ENCODE measurements around the gene OLIG1. TPM values are rescaled to one million over a fixed set of nuclear protein-coding genes. Genes with fewer than 3 reads are reported as not detected.

OLIG1 gene
- total and polyA plus RNA-seq, 2 of the 13 experiments (the other 11 are each of a cell fraction or from before 2014, with no cell fraction given) = not detected

DNA sequence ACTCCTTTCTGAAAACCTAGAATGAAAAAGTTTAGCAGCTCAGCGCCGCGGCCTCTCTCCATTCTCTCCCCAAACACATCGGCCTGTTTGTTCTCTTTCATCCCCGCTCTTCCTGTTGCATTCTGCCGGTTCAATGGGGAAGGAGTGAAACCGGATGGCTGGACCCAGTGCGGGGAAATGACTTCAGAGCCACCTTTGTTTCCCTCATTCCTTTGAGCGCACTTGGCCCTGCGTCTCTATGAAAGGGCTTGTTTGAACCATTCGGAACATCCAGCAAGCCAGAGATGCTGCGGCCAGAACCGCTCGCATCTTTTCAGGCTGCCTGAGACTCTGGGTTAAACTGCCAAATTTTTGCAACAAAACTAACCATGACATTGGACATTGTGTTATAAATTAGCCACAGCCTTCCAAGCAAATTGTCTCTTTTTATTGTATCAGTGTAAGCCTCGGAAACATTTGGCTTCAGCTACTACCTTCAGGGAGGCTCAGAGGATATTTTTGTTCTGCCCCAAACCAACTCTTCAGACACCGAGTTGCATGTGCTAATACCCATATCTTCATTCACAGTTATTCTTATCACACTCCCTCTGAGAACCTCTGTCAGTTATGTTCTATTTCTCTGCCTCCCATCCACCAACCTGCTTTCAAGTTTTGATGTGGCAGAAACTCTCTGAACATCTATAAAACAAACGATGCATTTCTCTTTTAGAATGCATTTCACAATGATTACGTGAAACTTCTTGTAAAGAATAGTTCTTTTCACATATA, 5.1 kb upstream of the OLIG1 start (continued):
- TF ChIP-seq, protein P1, sequence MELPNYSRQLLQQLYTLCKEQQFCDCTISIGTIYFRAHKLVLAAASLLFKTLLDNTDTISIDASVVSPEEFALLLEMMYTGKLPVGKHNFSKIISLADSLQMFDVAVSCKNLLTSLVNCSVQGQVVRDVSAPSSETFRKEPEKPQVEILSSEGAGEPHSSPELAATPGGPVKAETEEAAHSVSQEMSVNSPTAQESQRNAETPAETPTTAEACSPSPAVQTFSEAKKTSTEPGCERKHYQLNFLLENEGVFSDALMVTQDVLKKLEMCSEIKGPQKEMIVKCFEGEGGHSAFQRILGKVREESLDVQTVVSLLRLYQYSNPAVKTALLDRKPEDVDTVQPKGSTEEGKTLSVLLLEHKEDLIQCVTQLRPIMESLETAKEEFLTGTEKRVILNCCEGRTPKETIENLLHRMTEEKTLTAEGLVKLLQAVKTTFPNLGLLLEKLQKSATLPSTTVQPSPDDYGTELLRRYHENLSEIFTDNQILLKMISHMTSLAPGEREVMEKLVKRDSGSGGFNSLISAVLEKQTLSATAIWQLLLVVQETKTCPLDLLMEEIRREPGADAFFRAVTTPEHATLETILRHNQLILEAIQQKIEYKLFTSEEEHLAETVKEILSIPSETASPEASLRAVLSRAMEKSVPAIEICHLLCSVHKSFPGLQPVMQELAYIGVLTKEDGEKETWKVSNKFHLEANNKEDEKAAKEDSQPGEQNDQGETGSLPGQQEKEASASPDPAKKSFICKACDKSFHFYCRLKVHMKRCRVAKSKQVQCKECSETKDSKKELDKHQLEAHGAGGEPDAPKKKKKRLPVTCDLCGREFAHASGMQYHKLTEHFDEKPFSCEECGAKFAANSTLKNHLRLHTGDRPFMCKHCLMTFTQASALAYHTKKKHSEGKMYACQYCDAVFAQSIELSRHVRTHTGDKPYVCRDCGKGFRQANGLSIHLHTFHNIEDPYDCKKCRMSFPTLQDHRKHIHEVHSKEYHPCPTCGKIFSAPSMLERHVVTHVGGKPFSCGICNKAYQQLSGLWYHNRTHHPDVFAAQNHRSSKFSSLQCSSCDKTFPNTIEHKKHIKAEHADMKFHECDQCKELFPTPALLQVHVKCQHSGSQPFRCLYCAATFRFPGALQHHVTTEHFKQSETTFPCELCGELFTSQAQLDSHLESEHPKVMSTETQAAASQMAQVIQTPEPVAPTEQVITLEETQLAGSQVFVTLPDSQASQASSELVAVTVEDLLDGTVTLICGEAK (IDR thresholded peaks at IDR 0.05) = no peak
- TF ChIP-seq, protein P1 (CRISPR knock-in tag; IDR thresholded peaks at IDR 0.05) = no peak
- TF ChIP-seq, protein P2, sequence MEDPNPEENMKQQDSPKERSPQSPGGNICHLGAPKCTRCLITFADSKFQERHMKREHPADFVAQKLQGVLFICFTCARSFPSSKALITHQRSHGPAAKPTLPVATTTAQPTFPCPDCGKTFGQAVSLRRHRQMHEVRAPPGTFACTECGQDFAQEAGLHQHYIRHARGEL (CRISPR knock-in tag; IDR thresholded peaks at IDR 0.05) = no peak
- TF ChIP-seq RBFOX2 (IDR thresholded peaks at IDR 0.05; ENCODE audit: low read depth, low read length) = no peak

Data from HepG2 (cell line).